Posterior vena cava (tissue), 2 donors: ENCODE measurements around the gene DYSF. TPM values are rescaled to one million over a fixed set of nuclear protein-coding genes. Genes with fewer than 3 reads are reported as not detected.

Source experiments
- DNase-seq: peaks from one replicate; pipeline ENCODE4 v3.0.0-alpha.2; 2020; ENCODE audit warnings: low spot score
- intact Hi-C, 2 donors: fragments of 100-400 bp; cut with DNase I; formaldehyde crosslinking; loops; one replicate each; pipeline versions ENCODE4 v1.14.1 to v1.14.2; 2022 to 2023
- total RNA-seq, 2 donors: library from RNA; stranded (reverse); fragmentation: NEBNext Ultra II Directional; extraction: Animal tissue kit (Norgen Biotek cat#: 25700); gene quantifications; one replicate each; pipeline ENCODE4 v1.2.1, GENCODE V29; 2021
- donor health status: DM: yes; HTN: yes; CAD: no.
- donor health status: DM: yes; HTN: yes; CAD: no.

The DYSF gene
- total RNA-seq, 2 donors from 2014 or later = 42.1 to 46.8 TPM

DNA sequence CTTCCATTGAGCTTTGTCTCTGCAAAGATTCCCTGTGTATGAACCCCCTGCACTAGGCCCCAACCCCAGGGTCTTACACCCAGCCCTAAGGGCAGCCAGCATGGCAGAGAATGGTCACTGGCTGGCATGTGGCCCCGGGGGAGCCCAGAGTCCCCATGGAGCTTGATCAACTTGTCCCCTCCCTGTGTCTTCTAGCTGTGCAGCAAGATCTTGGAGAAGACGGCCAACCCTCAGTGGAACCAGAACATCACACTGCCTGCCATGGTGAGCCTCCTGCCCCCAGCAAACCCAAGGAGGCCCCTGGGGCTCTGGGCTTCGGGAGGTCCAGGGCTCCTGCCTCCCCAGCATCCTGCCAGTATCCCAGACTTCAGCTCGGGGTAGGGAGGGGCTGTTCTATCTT lies 81.5 kb downstream of the DYSF start:
- DNase-seq = peak; percentile 29
- intact Hi-C loops = no loop called here

DNA sequence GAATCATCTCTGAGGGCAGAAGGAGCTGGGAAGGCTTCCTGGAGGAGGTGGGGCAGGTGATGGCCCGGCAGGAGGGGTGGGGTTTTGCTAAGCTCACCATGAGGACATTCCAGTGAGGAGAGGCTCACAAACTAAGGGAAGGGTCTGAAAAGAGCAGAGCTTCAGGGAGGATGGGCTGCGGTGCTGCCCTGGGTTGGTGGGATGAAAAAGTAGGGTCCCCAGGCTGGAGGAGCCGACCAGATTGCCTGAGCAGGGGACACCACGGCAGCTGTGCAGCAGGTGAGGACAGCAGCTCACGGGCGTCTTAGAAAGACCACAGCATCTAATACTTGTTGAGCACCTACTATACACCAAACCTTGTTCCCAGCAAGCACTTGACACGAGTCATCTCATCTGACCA lies 82.2 kb downstream of the DYSF start:
- intact Hi-C loops = no loop called here

DNA sequence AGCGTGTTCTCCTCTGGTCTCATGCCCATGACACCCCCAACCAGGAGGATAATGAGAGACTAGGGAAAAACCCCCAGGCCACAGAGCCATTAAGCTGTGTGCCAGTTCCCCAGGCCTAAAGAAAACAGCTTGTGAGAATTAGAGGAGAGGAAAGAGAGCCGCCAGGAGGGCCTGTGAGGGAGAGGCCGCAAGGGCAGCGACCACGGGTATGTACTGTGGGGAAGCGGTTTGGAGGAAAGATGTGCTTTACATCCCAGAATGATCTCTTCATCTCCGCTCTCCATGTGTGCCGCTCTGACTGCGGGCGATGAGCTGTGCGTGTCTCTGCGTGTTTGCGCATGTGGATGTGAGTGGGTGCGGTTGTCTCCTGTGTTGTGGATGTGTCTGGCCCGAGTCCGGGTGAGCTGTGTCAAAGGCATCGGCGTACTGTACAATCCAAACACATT lies 82.9 kb downstream of the DYSF start:
- intact Hi-C loops = no loop called here
- peak; percentile 68 for DNase-seq

More for the DNA sequence above, 82.2 kb downstream of the DYSF start:
- no peak for DNase-seq

DNA sequence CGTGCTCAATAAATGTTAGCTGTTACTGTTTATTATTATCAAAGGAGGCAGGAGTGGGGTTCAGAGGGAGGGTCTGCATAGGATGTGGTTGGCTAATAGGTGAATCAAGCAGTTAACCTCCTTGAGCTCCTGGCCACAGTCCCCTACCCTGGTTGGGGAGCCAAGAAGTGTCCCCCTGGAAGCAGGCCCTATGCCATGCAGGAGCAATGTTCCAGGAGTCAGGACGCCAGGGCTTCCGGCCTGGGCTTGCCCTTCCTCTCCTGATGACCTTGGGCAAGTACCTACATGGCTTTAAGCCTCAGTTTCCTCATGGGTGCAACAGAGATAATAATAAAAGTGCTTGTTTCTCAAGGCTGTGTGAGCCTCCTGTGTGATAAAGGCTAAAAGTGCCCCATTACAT lies 84.9 kb downstream of the DYSF start:
- intact Hi-C loops = no loop called here
- DNase-seq = peak; percentile 53

DNA sequence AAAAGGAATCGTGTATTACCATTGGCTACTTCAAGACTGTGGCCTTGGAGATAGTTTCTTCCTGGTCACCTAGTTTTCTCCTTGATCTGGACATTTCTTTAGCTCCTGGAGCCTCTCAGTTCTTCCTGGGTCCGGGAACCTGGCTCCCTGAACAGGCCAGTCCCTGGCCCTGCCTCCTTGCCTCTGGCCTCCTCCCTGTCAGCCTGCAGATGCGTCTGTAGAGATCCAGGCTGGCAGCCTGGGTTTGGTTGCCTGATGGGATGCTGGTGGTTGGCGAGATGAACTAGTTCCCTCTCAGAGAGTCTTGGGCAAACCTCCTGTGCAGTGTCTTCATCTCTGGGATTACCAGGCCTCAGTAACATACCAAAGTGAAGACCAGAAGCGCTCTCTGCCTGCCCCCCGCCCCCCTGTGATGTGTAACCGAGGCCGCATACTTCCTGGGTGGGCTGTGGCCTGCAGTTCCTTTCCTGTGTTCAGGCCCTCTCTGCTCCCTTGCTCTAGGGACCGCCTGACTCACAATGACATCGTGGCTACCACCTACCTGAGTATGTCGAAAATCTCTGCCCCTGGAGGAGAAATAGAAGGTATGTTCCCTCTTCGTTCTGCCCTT lies 85.4 kb downstream of the DYSF start:
- intact Hi-C loops = no loop called here
- DNase-seq = peak; percentile 65

DNA sequence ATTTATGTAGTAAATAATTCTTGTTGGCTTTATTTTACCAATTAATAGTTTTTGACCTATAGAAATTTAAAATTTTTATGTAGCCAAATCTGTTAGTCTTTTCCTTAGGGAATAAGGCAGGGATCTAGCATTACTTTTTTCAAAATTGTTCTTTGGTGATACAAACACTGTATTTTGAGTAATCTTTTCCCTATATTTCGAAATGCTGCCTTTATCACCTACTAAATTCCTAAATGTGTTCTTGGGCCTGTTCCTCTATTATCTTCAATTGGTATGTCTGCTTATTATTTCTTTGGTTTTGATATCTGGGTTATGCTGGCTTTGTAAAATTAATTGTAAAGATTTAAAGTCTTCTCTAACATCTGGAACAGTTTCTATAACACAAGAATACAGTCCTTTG lies 87.5 kb downstream of the DYSF start:
- no peak for DNase-seq
- intact Hi-C loops = no loop called here

DNA sequence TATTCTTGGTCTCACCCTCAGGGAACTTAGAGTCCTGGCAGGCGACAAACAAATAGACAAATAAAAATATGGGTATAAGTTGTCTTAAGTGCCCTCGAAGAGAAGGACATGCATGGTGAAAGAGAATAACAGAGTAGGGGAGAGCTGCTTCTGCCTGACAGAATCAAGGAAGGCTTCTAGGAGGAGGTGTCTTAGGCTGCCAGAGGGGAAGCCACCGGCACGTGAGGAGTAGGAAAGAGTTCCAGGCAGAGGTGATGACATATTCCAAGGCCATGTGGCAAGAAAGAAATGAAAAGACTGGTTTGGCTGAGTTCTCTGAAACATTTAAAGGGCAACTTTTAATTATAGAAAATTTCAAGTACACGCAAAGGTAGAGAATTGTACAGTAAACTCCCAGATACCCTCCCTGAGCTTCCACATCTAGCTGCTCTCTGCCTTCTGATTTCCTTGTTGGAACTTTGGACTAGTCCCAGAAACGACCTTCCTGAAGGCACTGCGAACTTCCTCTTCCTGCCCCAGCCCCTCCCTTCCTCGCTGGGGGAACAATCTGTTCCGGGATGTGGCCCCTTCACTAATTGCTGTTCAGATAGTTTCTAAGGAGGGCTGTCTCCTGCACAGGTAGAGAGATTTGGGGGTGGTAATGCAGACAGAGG lies 91.7 kb downstream of the DYSF start:
- intact Hi-C loops = loop anchor here (5.0 kb wide), 2 partner anchors 262 to 602 kb away; partner anchors contain the start of gene CYP26B1 (in 2 of the 2)
- peak; percentile 65 for DNase-seq

DNA sequence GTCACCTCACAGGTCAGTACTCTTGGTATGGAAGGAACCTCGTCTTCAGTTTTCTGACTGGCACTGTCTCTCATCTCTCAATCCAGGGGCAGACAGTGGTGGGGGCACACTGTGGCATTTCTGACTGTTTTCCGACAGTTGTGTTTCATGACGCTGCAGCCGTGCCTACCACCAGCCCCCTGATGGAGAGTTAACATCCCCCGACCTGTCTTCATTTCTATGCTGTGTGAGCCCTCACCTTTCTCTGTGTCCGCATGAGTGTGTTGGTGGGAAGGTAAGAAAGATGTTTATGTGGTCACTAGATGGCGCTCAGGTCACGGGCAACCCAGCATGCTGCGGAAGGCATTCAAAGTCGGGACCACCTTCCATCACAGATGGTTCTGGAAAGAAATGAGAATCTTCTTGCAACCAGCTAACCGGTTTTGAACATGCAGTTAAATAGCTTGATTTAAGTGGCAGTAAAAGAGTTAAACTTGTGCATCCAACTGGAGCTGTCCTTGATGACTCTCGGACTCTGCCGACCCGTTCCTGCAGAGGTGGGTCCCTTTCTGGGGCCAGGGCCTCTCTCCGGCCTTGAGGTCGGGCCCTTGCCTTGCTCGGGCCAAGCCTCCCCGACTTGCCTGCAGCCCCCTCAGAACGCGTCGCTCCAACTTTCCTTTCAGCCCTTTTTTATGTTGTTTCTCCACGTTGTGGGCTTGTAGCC lies 92.4 kb downstream of the DYSF start:
- DNase-seq = peak; percentile 84
- intact Hi-C loops = loop anchor here (5.0 kb wide), 2 partner anchors 262 to 602 kb away; partner anchors contain the start of gene CYP26B1 (in 2 of the 2)

DNA sequence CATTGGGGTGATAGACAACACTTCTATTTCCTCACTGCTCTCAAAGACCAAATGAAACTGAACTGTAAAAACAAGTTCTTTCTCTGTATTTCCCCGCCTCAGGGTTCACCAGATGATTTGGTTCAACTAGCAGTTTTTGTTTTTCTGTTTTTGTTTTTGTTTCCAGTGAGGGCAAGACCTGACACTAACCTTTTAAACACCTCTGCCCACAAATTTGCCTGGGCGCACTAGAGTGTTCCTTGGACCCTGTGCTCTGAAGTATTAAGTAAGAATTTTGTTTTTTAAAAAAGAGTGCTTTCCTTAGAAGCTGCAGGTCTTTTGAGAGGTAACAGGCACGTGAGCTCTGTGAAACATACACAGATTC lies 92.9 kb downstream of the DYSF start:
- intact Hi-C loops = loop anchor here (5.0 kb wide), 2 partner anchors 261 to 601 kb away; partner anchors contain the start of gene CYP26B1 (in 2 of the 2)
- DNase-seq = no peak

DNA sequence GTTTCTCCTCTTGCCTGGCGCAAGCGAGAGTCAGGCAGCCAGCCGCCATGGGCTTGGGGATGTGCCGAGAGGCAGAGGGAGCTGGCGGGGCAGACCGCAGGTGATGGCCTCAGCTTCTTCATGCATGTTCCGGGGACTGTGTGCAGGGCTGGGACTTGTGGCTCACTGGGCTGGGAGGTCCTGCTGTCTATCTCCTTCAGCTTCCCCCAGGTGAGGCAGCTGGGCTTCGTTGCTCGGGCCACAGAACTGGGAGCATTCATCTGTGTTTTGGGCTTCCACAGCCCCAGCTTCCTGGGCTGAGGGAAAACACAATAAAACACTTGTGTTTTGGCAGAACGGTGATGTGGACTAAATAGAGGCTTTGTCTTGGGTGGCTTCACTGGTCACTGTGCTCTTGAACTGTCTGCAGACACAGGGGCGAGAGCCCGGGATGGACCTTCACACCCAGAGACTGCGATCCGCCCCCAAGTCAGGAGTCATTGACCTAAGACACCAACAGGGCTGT lies 93.5 kb downstream of the DYSF start:
- DNase-seq = peak; percentile 75
- intact Hi-C loops = loop anchor here (5.0 kb wide), 2 partner anchors 260 to 600 kb away; partner anchors contain the start of gene CYP26B1 (in 2 of the 2)

DNA sequence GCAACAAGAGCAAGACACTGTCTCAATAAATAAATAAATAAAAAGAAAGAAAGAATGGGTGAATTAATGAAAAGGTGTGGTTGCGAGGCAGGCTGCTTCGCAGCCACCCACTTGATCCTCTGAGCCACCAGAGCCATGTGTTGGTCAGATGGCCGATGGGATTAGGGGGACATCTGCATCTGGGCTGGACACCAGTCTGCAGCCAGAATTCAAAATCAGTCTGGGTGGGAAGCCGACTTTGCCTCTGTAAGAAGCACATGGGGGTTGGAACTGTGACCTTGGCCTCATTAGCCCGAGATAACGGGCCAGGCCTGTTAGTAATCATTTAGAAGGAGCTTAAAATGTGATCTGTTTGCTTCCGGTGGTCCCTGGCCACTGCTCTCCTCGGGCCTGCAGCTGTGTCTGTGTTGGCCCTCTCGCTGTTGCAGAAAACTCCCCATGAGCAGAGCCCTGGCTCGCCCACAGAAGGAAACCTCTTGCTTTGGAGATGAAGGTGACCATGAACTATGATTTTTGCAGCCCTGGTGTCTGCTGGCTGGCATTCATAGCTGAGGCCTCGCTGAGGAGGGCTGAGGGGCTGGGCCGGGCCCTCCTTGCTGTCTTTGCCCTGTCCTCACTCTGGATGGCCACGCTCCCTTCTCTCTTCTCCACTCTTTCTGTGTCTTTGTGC lies 94.4 kb downstream of the DYSF start:
- DNase-seq = peak; percentile 51
- intact Hi-C loops = loop anchor here (5.0 kb wide), 2 partner anchors 260 to 600 kb away; partner anchors contain the start of gene CYP26B1 (in 2 of the 2)

DNA sequence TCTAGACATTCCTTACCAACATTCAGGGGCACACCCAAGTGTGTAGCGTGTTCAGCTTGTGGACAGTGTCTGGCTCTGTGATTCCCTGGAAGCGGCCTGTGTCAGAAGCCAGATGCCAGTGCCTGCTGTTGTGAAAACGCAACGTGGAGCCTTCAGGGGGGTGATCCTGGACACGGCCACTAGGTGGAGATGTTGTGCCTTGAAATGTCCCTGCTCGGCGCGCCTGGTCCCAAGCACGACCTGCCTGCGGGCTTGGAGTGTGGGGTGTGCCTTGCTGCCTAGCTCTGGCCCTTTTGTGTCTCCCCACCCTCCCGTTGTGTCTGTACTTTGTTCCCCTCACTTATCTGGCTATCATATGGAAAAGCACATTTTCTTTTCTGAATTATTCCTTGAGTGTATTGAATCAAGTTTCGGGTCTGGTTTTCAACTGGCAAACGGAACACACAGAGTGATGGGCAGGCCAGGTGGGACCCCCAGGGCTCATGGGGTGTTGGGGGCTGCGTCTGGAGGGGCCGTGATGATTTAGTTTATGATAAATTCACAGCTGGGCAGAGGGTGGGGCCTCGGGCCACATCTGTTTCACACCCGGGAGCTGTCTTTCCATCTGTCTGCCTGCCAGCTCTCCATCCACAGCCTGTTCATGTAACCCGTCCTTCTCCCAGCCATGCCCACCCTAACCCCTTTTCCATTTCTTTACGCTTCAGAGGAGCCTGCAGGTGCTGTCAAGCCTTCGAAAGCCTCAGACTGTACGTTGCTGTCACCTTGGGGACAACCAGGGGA lies 95.5 kb downstream of the DYSF start:
- intact Hi-C loops = loop anchor here (5.0 kb wide), 2 partner anchors 258 to 598 kb away; partner anchors contain the start of gene CYP26B1 (in 2 of the 2)

DNA sequence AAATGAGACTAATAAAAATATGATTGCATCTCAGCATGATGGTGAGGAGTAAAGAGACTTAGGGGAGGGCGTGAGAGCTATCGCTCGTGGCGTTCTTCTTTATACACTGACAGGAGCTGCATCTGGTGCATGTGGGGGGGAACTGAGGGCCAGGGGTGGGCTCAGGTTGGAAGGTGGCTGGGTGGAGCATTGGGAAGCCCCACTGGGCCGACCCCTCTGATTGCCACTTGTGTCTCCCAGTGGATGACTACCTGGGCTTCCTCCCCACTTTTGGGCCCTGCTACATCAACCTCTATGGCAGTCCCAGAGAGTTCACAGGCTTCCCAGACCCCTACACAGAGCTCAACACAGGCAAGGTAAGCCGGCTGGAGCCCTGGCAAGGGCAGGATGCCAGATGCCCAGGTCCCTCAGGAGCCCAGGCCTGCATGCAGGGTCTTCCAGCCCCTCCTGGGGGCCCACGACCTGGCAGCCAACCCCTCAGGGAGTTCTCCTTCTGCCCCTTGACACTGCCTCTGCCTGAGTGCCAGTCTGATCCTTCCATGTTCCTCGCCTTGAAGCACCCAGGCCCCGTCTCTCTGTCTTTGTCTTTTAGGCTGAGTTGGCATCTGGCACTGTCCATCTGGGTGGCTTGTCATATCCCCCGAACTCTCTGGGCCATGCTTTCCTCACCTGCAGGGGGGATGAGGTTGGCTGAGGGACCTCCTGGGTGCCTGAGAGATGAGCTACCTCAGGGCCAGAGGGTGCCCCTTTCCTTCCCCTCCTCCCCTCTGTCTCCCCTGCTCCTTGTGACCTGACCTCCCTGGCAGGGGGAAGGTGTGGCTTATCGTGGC lies 97.7 kb downstream of the DYSF start:
- peak; percentile 61 for DNase-seq
- intact Hi-C loops = no loop called here

More for the DNA sequence above, 95.5 kb downstream of the DYSF start:
- DNase-seq = peak; percentile 90

DNA sequence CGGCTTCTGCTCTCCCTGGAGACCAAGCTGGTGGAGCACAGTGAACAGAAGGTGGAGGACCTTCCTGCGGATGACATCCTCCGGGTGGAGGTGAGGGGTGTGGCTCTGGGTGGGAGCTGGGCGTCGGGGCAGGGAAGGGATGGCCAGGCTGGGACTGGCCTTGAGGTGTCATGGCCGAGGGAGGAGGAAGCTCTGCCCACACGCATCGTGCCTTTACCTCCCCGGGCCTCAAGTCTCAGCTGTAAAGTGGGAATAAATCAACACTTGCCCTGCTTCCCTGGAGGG lies 98.2 kb downstream of the DYSF start:
- peak; percentile 48 for DNase-seq
- intact Hi-C loops = no loop called here

DNA sequence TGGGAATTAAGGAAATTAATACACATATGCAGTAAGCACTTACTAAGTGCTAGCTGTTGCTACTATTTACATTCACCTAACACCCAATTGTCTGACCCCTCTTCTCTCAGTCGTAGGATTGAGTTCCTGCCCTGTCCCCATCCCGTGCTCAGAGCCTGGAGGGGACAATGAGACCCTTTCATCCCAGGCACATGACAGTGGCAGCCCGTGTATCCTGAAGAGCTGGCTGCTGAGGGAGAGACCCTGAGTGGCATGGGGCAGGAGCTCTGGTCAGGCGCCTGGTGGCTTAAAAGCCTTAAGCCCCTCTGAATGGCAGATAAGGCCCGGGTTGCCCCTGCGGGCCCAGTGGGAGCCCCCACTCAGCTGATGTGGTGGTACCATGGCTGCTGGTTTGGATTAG lies 99.0 kb downstream of the DYSF start:
- intact Hi-C loops = no loop called here
- DNase-seq = peak; percentile 35

DNA sequence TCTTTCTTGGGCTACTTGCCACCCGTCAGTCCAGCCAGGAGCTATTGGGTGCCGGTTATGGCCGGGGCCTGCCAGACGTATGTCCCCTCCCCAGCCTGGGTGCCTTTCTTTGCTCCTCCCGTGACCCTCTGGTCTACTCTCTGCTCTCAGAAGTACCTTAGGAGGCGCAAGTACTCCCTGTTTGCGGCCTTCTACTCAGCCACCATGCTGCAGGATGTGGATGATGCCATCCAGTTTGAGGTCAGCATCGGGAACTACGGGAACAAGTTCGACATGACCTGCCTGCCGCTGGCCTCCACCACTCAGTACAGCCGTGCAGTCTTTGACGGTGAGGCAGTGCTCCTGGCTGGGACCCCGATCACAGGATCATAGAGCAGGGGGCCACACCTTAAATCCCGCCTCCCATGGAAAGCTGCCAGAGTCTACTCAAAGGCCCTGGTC lies 99.5 kb downstream of the DYSF start:
- peak; percentile 71 for DNase-seq
- intact Hi-C loops = no loop called here

DNA sequence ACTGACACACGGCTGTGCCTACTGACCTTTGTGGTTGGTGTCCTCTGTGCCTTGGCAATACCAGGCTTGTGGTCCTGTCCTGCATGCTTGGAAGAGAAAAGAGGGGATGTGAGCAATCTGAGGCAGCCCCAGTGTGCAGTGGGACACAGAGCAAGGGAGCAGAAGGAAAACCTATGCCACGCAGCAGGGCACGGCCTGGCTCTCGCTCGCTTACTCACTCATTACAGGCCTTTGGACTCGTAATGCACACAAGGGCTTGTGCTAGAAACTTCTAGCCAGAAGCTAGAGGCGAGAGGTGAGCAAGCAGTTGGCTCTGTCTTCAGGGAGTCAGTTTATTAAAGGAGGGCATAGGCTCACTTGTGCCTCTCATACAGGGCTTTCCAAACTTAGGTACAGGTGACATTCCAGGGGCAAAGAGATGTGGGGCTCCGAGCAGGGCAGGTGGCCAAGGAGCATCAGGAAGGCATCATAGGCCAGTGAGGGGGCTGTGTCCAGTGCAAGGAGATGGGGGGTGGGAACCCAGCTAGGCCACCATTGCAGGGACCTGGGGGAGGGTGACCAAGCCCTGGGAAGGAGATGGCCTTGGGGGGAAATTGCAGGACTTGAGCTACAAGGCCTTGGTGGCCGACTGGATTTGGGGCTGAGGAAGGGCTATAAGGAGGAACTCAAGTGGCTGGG lies 100.8 kb downstream of the DYSF start:
- peak; percentile 46 for DNase-seq
- intact Hi-C loops = no loop called here
